NCI-H226 (cell line): Measurements from ENCODE around the gene AOC2.
"Not testable (repeated sequence)": the region's sequence is repeated elsewhere in the genome, so short reads cannot be mapped to it uniquely, and the experiment has no call there.

ENCODE experiments used
- DNase-seq: peaks from one replicate; pipeline ENCODE4 v3.0.0-alpha.2; 2015

AOC2 gene

DNA sequence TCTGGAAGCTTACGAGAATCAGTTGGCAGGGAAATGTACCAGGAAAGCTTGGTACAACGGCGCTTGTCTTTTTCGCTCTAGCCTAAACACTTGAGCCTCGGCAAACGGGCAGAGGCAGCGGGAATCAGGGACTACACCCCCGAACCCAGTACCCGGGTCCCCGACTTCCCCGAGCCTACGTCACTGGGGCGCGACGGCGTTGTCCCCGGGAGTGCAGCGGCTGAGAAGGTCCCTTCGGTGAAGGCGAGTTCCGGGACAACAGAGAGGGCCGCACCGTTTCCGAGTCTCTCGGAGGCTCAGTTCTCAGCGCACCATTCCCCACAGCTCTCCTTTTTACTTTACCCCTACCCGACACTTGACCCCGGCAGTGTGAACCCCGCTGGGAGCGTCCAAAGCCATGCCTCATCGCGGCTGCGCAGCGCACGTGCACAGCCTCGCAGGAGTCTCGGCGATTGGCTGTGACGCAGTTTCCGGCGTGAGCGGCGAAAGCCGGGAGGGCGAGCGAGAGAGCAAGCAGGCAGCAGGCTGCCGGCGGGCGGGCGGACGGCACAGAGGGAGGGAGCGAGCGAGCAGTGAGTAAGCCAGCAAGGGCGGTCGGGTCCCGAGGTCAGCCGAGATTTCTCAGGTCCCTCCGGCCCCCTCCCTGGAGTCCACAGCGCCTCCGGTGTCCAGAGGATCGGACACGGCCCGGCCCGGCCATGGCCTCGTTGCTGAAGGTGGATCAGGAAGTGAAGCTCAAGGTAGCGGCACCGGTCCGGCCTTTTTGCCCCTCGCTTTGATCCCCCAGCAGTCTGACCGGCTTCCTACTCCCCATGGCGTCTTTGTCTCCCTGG lies 11.2 kb upstream of the AOC2 start, which contains the start of gene PSME3:
PSME3 (plus strand) TSS at position 464 of the 833 bp plus-strand sequence; CDS start at position 699, 235 bp downstream.
- peak; percentile 91 for DNase-seq

DNA sequence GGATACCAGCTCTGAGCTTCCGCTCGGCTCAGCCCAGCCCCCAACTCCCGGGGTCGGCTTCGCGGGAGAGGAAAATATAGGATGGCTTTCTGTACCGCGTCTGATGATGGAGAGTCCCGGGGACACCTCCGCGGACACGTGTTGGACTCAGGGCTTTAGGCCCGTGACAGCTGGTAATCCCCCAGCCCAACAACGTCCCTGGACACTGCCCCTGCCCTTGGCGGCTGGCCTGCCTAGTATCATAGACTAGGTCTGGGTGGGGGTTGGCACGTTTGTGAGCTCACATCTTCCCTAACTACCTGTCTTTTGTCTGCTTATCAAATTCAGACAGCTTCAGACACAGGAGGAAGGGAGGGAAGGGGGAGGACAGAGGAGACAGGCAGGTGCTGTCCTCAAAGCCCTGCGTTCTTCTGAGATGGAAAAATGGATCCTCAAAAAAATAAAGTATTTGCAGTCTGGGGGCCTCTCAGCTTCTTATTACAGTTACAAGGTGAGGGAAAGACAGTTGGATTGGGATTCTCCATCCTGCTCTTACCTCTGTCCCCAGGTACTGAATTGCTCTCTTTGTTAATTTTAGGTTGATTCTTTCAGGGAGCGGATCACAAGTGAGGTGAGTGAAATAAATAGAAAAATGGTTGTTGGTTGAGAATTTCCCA lies 10.5 kb upstream of the AOC2 start:
- no peak for DNase-seq

DNA sequence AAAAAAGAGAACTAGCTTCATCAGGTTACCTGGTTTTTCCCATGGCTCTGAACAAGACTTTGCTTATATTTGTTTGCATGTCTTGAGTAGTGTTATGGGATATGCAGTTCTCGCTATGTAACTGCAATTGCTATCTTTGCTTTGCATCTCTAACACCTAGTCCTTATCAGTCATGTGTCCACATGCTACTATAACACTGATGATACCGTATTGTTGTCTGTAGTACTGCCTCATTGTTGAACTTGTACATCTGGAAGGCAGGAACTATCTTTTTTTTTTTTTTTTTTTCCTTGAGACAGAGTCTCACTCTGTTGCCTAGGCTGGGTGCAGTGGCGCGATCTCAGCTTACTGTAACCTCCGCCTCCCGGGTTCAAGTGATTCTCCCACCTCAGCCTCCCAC lies 8.6 kb upstream of the AOC2 start:
- DNase-seq: no peak

DNA sequence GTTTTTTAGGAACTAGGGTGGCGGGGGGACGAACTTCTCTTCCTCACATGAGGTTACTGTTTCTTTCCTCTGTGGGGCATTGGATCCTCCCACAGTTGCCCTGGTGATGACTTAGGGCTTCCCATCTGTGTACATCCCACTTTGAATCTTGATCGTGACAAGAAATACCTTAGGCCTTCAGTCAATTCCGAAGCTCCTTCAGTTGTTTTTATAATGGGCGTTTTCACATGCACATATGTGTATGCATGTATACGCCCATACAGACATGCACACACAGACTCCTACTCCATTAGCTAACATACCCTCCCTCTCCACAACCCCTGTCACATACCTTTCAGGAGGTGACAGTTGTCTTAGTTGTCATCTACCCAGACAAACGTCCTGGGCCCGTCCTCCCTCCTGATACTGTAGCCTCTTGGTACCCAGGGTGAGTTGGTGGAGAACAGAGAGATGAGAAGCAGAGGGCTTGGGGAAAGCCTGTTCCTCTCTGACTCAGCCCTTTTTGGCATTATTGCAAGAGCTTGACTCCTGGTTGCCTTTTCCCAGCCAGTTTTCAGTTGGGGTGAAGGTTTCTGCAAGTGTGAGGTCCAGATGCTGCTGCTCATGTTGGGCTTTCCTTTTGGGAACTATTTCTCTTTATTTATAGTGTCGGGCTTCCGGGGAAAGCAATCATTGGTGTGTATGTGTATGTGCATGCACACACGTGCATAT lies 2.2 kb upstream of the AOC2 start:
- no peak for DNase-seq

DNA sequence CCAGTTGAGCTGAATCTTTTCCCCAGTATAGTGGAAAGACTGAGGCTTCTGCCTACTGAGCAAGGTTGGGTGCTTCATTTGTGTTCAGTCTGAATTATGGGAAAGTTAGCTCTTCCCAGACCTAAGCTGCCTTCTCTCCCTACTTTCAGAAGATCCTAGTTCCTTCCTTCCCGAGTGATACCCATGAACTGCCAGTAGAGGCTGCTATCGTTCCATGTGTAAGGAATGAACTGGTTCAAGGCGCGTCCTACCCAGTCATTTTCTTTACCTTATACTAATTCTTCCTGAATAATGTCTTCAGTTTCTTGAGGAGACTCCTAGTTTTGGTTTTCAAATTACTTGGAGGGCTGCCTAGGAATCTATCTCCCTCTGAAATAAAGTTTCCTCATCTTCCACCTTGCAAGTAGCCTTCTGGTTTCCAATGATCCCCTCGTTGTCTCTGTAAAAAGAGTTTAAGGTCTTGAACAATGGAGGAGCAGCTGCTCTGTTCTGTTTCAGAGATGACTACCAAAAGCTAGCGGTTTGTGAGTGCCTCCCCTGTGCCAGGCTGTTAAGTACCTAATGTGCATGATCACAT lies 934 bp upstream of the AOC2 start:
- peak; percentile 40 for DNase-seq

DNA sequence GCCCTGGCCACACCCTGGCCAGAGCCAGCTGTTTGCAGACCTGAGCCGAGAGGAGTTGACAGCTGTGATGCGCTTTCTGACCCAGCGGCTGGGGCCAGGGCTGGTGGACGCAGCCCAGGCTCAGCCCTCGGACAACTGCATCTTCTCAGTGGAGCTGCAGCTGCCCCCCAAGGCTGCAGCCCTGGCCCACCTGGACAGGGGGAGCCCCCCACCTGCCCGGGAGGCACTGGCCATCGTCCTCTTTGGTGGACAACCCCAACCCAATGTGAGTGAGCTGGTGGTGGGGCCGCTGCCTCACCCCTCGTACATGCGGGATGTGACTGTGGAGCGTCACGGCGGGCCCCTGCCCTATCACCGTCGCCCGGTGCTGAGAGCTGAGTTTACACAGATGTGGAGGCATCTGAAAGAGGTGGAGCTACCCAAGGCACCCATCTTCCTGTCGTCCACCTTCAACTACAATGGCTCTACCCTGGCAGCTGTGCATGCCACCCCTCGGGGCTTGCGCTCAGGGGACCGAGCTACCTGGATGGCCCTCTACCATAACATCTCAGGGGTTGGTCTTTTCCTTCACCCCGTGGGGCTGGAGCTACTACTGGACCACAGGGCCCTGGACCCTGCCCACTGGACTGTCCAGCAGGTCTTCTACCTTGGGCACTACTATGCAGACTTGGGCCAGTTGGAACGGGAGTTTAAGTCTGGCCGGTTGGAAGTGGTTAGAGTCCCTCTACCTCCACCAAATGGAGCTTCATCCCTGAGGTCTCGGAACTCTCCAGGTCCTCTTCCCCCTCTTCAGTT lies 578 bp downstream of the AOC2 start:
- no peak for DNase-seq

DNA sequence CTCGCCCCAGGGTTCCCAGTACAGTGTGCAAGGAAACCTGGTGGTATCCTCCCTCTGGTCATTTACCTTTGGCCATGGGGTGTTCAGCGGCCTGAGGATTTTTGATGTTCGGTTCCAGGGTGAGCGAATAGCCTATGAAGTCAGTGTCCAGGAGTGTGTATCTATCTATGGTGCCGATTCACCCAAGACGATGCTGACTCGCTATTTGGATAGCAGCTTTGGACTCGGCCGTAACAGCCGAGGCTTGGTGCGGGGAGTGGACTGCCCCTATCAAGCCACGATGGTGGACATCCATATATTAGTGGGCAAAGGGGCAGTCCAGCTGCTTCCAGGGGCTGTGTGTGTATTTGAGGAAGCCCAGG lies 1.2 kb downstream of the AOC2 start:
- DNase-seq: no peak

DNA sequence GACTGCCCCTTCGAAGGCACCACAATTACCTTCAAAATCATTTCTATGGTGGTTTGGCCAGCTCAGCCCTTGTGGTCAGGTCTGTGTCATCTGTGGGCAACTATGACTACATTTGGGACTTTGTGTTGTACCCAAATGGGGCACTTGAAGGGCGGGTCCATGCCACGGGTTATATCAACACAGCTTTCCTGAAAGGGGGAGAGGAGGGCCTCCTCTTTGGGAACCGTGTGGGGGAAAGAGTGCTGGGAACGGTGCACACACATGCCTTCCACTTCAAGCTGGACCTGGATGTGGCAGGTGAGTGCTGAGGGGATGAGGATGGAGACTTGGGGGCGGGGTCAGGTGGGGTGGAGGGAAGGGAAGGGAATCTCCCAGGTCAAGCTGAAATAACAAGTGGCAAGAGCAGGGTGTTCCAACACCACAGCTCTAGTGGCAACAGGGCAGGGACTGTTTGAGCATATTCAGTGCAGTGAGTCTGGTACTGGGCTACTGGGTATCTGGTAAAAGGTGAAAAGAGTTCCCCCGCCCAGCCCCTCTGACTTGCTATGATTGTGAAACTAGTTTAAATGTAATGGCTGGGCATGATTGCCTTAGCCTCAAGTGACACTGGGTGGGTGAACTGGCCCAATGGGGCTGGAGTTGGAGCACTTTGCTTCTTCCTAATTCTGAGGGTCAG lies 1.7 kb downstream of the AOC2 start:
- no peak for DNase-seq

DNA sequence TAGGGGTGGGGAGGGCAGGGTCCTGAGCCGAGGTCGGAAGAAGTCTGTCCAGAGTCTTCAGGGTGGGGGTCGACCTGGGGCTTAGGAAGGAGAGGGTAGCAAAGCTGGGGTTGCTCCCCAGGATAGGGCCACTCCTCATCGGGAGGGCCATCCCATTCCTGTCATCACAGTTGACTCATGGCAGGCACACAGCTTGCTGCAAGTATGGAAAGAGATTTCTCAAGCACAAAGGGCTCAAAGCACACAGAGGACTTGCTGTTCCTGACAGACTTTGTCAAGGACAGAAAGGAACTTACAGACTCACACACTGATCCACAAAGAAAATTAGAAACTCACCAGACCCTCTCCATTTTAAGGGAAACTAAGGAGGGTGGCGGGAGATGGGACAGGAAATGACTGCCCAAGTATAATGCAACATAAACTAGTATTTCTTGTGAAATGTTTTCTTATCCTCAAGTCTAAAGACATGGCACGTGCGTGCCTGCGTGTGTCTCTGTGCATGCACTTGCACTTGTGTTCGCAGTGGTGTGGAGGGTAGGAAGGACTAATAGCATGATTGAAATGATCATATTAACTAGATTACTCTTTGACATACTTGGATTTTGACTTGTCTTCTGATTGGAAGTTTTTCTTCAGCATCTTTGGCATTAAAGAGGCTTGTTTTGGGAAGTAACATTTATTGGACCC lies 2.4 kb downstream of the AOC2 start:
- DNase-seq: no peak

DNA sequence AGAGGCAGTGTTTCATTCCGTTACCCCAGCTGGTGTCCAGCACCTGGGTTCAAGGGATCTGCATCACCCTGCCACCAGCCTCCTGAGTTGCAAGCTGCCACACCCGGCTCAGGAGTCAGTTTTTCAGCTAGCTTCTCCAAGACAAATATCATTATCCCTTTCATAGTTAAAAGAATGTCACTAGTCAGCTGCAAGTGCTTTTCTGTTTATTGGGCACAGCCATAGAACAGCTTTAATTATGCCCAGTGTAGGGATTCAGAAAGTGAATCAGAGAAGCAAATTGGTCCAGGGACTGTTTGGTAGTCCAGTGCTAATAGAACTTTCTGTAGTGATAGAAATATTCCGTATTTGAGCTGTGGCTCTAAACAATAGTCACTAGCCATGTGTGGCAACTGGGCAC lies 3.7 kb downstream of the AOC2 start:
- DNase-seq: no peak

DNA sequence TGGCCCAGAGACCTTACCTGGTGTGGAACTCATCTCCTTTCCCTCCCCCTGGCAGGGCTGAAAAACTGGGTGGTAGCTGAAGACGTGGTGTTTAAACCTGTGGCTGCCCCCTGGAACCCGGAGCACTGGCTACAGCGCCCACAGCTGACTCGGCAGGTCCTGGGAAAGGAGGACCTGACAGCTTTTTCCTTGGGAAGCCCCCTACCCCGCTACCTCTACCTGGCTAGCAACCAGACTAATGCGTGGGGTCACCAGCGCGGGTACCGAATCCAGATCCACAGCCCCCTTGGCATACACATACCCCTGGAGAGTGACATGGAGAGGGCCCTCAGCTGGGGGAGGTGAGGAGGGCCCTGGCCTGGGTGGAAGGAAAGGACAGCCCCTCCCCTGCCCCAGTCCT lies 4.7 kb downstream of the AOC2 start:
- no peak for DNase-seq

DNA sequence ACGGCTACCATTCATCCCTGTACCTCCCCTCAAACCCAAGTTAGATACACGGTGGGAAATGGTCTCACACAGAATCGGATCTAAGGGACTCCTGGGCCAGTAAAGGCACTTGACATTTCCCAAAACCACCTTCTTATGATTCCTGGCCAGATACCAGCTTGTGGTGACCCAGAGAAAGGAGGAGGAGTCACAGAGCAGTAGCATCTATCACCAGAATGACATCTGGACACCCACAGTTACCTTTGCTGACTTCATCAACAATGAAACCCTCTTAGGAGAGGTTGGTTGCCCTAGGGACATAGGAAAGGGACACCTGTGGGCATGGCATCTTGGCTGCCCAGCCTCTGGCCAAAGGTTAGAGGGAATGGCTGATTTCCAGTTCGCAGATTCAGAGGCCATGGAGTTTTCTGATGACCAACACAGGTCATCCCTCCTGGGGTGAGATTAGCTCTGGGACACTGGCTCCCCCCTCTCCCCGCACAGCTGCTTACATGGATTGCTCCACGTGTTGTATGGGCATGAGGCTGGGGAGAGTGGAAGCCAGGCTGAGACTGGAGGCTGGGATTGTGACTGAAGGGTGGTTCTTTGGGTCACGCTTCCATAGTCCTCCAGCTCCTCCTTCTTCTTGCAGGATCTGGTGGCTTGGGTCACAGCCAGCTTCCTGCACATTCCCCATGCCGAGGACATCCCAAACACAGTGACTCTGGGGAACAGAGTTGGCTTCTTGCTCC lies 5.2 kb downstream of the AOC2 start:
- DNase-seq: no peak

DNA sequence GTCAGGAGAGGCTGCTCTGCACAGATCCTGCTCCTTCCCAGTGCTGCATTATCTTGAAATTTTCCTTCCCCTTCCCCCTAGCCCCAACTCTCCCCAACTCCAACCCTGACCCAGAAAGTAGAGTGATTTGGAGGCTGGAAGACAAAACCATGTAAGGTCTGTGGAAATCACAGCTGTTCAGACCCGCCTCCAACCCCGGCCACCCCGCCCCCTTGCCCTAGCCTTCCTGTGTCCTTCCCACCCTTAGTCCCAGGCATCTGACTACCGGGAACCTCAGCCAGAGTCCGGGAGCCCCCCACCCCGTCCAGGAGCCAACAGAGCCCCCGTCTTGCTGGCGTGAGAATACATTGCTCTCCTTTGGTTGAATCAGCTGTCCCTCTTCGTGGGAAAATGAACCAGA lies 6.6 kb downstream of the AOC2 start, which contains the start of gene AOC3:
AOC3 (plus strand) TSS at position 246 of the 400 bp plus-strand sequence; CDS start at position 391, 145 bp downstream.
- DNase-seq: no peak

DNA sequence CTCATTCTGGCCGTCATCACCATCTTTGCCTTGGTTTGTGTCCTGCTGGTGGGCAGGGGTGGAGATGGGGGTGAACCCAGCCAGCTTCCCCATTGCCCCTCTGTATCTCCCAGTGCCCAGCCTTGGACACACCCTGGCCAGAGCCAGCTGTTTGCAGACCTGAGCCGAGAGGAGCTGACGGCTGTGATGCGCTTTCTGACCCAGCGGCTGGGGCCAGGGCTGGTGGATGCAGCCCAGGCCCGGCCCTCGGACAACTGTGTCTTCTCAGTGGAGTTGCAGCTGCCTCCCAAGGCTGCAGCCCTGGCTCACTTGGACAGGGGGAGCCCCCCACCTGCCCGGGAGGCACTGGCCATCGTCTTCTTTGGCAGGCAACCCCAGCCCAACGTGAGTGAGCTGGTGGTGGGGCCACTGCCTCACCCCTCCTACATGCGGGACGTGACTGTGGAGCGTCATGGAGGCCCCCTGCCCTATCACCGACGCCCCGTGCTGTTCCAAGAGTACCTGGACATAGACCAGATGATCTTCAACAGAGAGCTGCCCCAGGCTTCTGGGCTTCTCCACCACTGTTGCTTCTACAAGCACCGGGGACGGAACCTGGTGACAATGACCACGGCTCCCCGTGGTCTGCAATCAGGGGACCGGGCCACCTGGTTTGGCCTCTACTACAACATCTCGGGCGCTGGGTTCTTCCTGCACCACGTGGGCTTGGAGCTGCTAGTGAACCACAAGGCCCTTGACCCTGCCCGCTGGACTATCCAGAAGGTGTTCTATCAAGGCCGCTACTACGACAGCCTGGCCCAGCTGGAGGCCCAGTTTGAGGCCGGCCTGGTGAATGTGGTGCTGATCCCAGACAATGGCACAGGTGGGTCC lies 7.2 kb downstream of the AOC2 start:
- not testable (repeated sequence) for DNase-seq

DNA sequence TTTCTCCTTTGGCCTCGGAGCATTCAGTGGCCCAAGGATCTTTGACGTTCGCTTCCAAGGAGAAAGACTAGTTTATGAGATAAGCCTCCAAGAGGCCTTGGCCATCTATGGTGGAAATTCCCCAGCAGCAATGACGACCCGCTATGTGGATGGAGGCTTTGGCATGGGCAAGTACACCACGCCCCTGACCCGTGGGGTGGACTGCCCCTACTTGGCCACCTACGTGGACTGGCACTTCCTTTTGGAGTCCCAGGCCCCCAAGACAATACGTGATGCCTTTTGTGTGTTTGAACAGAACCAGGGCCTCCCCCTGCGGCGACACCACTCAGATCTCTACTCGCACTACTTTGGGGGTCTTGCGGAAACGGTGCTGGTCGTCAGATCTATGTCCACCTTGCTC lies 8.0 kb downstream of the AOC2 start:
- no peak for DNase-seq

DNA sequence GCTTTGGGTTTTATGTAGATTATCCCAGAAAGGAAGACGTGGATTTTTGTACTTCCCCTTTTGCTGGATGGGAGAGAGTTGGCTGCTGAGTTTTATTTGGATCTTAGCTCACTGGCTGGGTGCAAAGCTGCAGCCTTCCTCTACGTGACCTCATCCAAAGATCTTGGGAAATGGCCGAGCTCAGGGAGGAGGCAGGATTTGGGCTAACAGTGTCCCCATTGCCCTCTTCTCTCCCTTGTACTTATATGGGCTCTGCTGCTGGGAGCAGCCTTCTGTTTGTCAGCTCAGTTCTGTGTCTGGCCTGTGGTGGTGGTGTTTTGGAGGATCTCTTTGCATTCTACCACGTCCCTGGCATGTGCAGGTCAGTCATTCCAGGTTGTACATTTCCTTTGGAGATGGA lies 8.6 kb downstream of the AOC2 start:
- no peak for DNase-seq

DNA sequence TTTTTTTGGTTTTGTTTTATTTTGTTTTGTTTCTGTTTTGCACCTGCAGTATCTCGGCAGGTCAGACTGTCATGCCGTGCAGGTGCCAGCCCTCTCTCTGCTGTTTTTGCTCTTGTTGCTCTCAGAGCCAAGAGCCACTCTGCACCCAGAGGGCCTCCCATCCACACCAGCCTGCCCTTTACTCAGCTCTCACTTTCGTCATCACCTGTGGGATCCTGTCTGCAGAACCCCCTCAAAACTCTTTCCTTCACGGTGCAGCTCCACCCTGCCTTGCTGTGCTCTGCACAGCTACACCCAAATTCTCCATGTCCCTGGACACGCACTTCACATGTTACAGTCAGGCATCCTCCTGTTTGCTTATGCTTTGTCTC lies 9.2 kb downstream of the AOC2 start:
- no peak for DNase-seq

DNA sequence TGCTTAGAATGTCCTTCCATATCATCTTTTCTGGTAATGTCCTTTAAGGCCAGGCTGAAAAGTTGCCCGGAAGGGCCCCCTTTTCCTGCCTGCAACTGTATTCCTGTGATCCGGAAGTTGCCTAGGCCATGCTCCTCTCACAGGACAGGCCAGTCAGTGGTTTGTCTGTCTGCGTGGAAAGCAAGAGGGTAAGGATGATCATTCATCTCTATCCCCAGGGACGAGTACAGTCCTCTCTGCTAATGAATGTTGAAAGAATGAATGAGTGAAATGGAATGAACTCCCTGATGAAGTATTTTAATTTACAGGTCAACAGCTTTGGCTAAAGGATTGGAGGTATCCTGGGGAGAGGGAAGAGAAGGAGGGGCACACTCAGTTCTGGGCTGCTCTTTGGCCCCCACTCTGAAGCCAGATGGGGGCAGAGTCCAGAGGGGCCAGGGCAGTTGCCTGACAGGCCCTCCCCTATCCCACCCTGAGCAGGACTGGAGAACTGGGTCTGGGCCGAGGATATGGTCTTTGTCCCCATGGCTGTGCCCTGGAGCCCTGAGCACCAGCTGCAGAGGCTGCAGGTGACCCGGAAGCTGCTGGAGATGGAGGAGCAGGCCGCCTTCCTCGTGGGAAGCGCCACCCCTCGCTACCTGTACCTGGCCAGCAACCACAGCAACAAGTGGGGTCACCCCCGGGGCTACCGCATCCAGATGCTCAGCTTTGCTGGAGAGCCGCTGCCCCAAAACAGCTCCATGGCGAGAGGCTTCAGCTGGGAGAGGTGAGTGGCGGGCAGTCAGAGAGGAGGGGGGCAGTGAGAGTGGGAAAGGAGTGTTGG lies 9.8 kb downstream of the AOC2 start:
- DNase-seq: no peak
